ENCODE measurements around the gene TGFBR1.

The TGFBR1 gene

DNA sequence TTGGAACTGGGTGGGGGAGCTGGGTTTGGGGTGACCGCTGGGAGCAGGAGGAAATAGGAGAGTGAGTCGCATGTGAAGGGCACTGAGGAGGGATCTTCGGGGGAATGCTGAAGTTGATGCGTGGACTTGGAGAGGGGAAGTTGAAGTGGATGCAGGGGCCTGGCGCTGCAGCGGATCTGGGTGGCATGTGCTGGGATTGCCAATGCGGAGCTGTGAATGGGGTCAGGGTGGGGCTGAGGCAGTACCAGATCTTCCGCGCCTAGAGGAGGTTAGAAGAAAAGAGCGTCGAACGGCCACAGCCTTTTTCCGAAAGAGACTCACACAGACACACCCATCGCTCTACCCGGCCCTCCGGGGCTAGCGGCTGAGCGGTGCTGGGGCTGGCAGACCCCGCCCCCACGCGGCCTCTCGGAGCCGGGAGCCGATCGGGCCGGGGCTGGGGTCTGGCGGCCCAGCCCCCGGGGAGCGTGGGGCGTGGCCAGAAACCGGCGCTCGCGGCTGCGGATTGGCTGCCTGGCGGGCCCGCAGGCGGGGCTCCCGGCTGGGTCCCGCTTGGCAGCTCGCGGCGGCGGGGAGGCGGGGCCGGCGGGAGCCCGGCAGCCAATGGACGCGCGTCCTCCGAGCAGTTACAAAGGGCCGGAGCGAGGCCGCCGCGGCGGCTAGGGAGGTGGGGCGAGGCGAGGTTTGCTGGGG lies at the start of gene TGFBR1:
Gene TGFBR1, plus strand, starts transcription at position 655 of the 693 bp plus-strand sequence. CDS start 93 bp downstream, outside the sequence.
- peak; percentile 65 to 88 (median 76) for DNase-seq

DNA sequence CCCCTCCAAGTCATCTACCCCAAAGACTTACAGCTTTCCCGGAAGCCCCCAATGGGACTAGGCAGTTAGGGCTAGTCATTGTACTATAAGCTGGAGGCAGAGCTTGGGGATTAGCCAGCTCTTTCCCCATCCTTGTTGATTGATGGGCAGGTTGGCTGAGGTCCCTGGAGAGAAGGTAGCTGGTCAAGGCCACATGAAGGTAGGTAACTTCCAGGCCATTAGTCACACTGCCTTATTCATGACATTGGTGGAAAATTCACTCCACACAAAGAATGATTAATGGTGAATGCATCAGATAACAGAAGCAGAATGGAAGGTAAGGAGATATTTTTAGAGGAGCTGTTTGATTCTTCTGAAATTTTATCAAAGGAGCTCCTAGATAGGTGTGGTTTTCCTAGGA lies 49.5 kb upstream of the TGFBR1 start:
- no peak for DNase-seq

DNA sequence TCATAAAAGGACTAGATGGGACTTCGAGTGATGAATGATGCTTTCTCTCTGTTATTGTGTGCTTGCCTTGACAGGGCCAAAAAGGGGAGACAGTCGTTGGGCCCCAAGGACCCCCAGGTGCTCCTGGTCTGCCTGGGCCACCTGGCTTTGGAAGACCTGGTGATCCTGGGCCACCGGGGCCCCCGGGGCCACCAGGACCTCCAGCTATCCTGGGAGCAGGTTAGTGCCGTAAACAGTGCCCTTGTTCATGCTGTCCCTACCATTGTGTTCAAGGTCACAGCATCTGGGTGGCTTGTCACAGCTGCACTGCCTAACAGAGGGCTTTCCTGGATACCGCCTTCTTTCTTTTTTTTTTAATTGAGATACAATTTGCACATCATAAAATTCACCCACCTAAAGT lies 48.7 kb upstream of the TGFBR1 start:
- no peak for DNase-seq

DNA sequence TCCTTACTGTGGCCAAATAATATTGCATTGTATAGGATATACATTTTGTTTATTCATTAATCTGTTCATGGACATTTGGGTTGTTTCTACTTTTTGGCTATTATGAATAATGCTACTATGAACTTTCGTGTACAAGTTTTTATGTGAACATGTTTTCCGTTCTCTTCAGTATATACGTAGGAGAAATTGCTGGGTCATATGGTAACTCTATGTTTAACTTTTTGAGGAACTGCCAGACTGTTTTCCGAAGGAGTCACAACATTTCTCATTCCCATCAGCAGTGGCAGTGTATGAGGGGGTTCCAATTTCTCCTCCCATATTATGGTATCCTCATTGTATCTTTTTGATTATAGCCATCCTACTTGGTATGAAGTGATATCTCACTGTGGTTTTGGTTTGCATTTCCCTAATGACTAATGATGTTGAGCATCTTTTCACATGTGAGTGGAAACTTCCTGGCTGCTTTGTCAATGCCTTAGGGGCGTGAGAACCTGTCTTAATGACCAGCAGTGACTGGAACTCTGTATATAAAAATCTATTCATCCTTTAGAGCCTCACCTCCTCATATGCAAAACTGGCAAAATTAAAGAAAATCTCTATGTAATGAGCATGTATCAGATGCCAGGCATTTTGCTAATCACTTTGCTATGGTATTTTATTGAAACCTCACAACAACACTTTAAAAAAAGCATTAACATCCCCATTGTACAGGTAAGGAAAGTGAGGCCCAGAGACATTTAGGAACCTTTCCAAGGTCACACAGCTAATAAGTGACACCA lies 47.8 kb upstream of the TGFBR1 start:
- no peak for DNase-seq

DNA sequence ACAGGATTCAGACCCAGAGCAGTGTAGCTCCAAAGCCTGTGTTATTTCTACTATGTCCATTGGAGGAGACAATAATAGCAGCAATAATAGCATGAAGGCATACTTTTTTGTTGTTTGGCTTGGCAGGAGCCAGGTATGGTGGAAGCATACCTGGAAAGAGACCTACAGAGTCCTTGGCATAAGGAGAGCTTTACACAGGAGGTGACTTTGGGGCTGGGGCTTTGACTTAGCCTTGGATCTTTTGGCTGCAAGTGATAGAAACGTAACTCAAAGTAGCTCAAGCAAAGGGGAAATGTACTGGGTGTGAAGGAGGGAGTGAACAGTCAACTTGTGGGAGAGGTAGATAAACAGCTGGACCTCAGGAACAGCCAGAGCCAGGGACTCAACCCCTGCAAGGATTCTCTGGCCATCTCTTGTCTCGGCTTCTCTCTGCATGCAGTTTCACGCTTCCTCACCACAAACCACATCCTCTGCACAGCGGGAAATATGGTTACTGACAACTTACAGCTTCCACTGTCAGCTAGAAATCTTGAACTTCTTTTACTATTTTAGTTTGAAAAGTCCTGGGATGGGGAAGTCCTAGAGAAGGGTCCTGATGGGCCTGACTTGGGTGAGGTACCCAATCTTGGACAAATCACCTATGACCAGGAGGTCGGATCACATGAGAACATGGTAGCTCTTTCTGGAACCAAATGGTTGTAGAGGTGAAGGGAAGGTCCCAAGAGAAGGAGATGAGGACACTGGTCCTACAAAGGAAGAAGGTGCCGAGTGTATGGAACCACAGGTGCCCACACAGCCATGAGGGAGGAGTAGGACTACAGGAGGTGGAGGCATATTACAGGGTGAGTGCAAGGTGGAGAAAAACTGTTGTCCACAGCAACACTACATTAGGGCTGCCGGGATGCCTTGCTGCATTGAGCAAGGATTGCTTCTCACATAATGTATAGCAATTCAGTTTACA lies 47.0 kb upstream of the TGFBR1 start:
- DNase-seq = peak in 2 of 4 experiments; percentile 38 to 45

DNA sequence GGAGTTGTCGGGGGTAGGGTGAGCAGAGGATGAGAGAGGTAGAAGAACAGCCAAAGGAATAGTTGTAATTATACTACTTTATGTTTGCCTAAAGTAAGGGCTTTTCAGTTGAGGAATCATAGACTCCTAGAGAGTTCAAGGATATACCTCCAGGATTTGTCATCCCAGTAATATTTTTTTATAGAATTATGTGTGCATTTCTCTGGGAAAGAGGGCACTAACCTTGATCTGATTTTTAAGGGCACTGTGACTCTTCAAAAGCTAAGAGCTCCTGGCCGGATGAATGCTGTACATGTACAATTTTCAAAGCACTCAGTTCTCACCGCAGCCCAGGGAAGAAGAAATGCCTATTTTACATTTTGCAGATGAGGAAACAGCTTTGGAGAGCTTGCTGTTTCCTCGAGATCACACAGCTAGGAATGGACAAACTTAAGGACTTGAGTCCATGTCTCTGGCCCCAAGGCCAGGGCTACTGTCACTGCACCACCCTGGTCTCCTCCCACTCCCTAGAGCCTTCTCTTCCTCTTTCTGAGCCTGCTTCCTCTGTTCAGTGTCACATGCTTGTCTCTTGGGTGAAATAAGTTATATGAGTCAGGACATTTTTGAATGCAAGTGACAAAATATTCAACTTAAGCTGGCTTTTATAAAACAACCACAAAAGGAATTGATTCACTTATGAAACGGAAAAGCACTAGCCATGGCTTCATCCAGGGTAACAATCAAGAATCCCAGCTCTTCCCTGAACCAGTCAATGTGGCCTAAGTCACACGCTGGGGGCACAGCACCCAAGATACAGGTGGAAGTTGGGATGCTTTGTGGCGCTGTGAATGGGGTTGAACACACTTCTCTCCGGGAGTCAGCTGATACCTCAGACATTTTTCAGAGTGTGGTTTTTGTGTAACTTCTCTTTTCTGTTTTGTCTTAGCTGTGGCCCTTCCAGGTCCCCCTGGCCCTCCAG lies 45.7 kb upstream of the TGFBR1 start:
- no peak for DNase-seq

DNA sequence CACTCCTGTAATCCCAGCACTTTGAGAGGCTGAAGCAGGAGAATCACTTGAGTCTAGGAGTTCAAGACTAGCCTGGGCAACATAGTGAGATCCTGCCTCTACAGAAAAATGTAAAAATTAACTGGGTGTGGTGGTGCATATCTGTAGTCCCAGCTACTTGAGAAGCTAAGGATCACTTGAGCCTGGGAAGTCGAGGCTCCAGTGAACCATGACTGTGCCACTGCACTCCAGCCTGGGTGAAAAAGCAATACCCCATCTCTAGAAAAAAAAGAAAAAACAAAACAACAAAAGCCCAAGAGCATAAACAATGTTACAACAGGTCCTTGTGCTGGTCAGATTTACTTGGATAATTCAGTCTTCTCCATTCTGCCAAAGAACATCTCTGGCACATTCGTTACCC lies 44.3 kb upstream of the TGFBR1 start:
- no peak for DNase-seq

DNA sequence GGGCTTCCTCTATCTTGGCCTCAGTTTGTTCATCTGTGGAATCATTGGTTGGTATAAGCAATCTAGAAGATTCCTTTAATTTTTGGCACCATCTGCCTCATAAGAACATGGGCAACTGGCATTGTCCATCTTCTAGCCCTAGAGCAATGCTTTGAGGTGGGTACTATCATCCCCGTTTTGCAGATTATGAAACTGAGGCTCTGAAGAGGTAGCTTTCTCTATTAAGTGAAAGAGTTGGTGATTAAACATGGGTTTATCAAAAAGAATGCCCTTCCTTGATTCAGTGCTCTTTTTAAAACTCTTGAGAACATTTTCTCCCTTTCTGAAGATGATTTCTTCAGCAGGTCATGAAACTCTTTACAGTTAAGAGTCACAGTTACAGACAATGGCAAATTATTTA lies 42.4 kb upstream of the TGFBR1 start:
- no peak for DNase-seq

DNA sequence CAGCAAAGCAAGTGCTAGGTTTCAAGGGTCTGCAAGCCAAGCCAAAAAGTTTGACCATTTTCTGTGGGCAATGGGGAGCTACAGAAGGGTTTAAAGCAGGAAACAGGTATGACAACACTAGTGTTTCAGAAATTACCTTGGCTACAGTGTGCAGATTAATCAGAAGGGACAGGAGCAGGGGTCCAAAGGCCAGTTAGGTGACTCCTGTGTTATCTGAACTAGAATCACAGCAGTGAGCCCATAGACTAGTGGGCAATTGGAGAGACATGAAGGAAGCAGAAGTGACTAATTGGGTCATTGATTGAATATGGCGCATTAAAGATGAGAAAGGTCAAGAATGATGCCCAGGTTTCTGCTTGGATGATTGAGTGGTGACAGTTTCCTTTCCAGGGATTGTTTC lies 41.4 kb upstream of the TGFBR1 start:
- DNase-seq = no peak

DNA sequence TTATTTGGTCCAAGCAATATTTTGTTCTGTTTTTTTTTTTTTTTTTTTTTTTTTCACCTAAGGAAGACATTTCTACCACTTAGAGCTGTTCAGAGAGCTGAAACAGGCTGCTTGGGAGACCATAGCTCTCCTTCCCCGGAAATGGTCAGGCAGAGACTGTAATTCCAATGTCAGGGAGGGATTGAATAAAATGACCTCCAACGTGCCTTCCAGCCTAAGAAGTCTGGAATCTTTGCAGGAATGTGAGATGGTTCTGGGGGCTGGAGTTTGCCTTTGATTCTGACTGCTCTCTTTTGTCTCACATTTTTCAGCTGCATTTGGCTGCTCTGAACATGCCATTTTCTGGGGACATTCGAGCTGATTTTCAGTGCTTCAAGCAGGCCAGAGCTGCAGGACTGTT lies 38.3 kb upstream of the TGFBR1 start:
- no peak for DNase-seq

DNA sequence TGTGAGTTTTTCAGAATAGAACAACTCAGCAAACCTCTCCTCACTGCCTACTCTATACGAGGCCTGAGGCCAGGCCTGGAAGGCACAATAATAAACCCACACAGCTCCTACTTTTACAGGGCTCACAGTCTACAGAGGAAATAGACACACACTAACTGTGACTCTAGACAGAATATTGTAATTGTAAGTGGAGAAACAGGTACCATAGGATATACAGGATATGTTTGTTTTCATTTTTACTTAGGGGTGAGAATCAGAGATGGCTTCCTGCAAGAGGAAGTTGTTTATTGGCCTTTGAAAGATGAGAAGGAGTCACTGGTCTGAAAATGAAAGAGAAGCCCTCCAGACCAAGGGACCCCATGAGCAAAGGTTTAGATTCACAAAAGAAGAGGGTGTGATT lies 35.8 kb upstream of the TGFBR1 start:
- DNase-seq = no peak

DNA sequence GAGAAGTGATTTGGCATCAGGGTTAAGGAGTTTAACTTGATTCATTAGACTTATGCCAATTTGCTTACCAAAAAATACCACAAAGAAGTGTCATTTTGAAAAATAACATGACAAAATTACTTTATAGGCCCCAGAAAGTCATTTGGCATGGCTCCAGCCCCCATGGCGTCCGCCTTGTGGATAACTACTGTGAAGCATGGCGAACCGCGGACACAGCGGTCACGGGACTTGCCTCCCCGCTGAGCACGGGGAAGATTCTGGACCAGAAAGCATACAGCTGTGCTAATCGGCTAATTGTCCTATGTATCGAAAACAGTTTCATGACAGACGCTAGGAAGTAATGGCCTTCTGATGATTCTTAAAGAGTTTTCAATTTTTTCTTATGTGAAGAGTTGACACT lies 35.4 kb upstream of the TGFBR1 start:
- DNase-seq = no peak

DNA sequence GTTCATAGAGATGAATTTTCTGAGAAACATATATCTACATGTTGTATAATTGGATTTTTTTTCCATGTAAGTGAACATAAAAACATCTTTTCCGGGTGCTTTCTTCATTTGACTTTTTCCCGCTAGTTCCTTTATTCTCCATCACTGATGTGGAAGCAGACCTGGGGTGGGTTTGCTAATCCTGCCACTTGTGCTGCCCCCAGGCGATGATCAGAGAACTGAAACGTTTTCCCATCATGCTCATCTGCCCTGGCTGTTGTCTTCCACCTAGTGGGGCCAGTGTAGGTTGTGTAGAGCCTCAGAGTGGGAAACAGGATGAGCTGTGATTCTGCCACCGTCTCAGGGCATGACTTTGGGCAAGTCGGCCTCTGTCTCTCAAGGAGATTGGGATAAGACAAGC lies 34.2 kb upstream of the TGFBR1 start:
- no peak for DNase-seq

DNA sequence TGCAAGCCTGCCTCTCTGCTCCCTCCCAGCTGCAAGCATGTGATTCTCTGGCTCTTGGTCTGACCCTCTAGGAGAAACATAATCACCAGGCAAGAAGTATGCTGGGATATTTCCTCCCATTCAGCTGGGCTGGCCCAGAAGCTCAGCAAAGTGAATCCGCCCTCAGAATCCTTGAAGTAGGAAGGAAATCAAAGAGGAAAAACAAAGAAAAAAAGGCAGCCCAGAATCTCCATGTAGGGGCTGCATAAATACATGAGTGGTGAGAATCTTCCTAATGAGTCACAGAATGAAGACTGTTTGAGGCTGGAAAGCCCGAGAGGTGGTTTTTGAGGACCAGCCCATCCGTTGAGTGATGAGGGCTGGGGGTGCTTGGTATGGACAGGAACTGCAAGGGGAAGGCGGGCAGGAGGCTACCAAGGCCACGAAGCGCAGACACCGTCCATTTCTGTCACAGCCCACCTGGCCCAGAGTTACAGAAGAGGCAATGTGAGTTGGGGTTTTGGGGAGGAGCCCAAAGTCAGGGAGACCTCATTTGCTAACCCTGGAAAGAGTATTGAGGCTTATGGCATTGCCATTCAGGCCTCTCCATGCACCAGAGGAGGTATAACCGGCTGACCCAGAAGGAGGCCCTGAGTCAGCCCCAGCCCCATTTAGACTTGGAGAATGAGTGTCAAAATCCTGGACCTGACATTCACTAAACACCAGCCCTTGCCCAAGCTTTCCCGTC lies 33.4 kb upstream of the TGFBR1 start:
- no peak for DNase-seq

DNA sequence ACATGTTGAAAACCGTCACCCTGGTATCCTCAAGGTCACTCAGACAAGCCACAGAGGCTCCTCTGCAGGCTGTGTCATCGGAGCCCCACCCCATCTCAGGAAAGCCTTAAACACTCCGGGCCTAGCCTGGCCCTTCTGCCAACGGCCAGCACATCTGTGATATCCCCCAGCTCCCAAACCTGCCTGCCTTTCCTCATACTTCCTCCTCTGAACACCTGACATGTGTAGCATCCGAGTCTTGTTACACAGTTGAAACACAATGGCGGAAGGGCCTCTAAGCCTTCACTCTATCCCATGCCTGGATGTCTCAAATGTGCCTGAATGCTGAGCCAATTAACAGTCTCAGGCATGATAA lies 32.9 kb upstream of the TGFBR1 start:
- DNase-seq = no peak

DNA sequence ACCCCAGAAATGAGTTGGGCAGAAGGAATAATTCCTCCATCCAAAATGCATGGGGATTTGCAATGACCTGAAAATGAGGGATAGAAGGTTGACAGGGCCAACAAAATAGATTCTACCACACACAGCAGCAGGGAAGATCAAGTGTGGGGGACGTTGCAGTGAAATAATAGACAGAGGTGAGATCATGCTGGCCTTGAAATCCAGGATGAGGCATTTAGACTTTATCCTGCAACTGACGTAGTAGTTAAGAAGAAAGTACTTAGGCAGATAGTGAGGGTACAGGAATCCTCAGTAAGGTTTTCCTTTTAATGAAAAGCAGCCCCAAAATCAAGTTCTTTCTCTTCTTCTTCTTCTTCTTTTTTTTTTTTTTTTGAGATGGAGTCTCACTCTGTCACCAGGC lies 31.6 kb upstream of the TGFBR1 start:
- DNase-seq = no peak

DNA sequence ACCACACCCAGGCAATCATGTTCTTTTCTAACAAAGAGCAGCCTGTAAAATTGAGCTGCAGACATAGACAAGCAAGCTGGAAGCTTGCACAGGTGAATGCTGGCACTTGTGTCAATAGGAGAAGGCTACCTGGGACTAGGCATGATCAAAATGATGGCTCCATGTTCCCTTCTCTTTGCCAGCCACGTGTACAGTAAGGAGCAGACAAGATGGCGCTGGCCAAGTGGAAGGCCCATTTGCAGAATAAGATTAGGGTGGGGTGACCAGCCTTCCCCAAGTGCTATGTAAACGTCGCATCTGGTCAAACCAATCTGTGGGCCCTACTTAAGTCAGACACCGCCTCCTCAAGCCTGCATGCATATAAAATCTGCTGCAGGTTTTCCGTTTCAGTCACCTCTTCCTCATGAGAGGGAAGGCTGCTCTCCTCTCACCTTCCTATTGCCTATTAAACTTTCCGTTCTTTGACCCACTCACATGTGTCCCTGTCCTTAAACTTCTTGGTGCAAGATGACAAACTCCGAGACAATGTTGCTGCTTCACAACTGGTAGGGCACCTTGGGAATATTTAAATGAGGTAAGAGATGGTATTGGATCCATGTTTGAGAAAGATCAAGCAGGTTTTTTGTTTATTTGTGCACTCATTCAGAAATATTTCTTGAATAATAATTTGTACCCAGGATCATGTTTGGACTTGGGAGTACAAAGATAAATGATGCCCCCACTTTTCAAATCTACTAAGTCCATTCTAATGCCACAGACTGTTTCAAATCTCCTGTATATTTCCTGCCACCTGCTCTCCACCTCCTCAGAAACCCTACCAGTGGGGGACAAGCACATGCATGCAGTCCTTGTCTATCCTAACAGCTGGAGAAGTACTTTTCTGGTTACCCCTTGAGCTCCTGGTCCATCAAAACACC lies 30.7 kb upstream of the TGFBR1 start:
- DNase-seq = no peak

DNA sequence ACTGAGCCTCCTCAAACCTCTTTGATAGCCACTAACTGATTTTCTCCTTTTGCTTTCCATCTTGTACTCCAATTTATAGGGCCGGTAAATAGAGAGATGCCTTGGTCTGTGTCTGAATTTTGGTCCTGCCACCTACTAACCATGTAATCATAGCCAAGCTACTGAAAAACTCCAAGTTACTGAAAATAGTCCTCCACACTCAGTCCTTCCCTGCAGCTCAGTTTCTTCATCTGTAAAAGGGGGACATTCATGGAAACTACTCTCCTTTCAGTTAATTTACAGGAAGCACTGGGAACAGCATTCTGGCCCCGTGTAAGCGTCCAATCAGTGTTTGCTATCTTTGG lies 30.0 kb upstream of the TGFBR1 start:
- no peak for DNase-seq

DNA sequence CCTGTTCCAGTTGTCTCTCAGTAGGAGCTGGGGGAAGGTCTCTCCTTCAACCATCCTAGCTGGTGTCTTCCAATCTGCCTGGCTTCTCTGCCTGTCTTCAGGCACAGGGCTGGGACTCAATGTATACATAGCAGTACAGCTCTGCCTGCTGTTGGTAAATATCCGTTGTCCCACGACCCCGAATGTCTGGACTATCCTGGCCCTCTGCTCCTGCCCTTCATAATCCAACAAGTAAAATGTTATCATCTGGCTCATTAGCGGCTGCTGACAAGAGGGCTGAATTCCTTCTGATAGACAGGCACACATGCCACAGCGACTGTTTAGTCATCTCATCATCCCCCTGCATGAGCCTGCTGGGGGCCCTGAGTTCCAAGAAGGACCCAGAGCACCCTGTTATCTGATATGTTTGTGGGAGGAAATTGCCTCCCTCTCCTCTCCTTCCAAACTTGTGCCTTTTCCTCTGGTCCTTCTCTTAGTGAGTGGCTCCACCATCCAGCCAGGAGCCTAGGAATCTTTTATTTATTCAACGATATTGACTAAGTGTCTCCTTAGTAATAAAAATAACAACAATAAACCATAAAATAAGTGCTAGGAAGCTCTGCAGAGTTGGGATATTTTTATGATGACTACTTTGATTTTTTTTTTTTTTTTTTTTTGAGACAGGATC lies 29.5 kb upstream of the TGFBR1 start:
- no peak for DNase-seq

DNA sequence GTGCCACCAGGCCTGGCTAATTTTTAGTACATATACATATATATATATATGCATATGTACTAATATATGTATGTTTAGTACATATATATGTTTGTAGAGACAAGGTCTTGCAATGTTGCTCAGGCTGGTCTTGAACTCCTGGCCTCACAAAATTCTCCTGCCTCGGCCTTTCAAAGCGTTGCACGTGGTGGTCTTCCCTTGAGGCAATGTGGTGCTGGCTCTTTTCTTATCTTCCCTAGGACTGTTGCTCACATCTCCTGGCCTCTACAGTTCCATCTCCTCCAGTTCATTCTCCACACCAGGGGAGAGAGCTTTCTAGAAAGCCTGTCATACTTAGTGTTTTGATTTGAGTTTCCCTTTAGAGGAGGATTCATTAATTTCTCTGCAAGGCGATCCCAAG lies 28.9 kb upstream of the TGFBR1 start:
- no peak for DNase-seq
